Loucy (cell line): ENCODE data around the gene FRMD1.

ENCODE experiments used
- H2AFZ ChIP-seq: fragments of 200-600 bp; sonication (generic); 2 replicates; pipeline ENCODE4 v1.6.0; 2016; ENCODE audit warnings: antibody characterized with exemption, mild to moderate bottlenecking, low read length, moderate library complexity
- H3F3A ChIP-seq: fragments of 200-600 bp; 2 replicates; pipeline ENCODE4 v1.6.0; 2016; ENCODE audit warnings: antibody characterized with exemption, low read depth, mild to moderate bottlenecking
- H3K27me3 ChIP-seq: fragments of 200-600 bp; sonication (generic); 2 replicates; pipeline ENCODE4 v1.6.1; 2014; ENCODE audit warnings: low read length, mild to moderate bottlenecking; ENCODE audit not compliant: insufficient read depth, poor library complexity, severe bottlenecking
- H3K36me3 ChIP-seq: fragments of 200-600 bp; sonication (generic); 2 replicates; pipeline ENCODE4 v1.6.1; 2016; ENCODE audit warnings: low read length; ENCODE audit not compliant: insufficient read depth
- H3K4me1 ChIP-seq: fragments of 200-600 bp; sonication (generic); 2 replicates; pipeline ENCODE4 v1.5.1; 2014; ENCODE audit warnings: low read length, mild to moderate bottlenecking; ENCODE audit not compliant: insufficient read depth, poor library complexity, severe bottlenecking
- H3K4me2 ChIP-seq: fragments of 200-600 bp; sonication (generic); 2 replicates; pipeline ENCODE4 v1.6.0; 2014; ENCODE audit warnings: antibody characterized with exemption, low read length, low read depth, mild to moderate bottlenecking; ENCODE audit not compliant: poor library complexity, severe bottlenecking
- H3K4me3 ChIP-seq: fragments of 200-600 bp; sonication (generic); 2 replicates; pipeline ENCODE4 v1.5.1; 2014; ENCODE audit warnings: low read length, mild to moderate bottlenecking, mixed read lengths; ENCODE audit not compliant: poor library complexity, severe bottlenecking
- H3K79me2 ChIP-seq: fragments of 200-600 bp; sonication (generic); 2 replicates; pipeline ENCODE4 v1.6.1; 2014; ENCODE audit warnings: low read length; ENCODE audit not compliant: insufficient read depth
- H3K9ac ChIP-seq: fragments of 200-600 bp; sonication (generic); 2 replicates; pipeline ENCODE4 v1.6.0; 2014; ENCODE audit warnings: mild to moderate bottlenecking, low read depth, low read length, moderate library complexity; ENCODE audit not compliant: poor library complexity, severe bottlenecking
- H3K9me2 ChIP-seq: fragments of 200-600 bp; sonication (generic); replicated peaks from 2 replicates; pipeline ENCODE4 v1.6.1; 2016; ENCODE audit warnings: low read depth, low read length, mixed read lengths
- H3K9me3 ChIP-seq: fragments of 200-600 bp; sonication (generic); 2 replicates; pipeline ENCODE4 v1.6.1; 2014; ENCODE audit warnings: mild to moderate bottlenecking, antibody characterized with exemption, low read length, low read depth; ENCODE audit not compliant: insufficient read depth
- H4K20me1 ChIP-seq: fragments of 200-600 bp; sonication (generic); 2 replicates; pipeline ENCODE4 v1.6.0; 2014; ENCODE audit warnings: antibody characterized with exemption, low read length, mild to moderate bottlenecking; ENCODE audit not compliant: insufficient read depth, poor library complexity, severe bottlenecking
- EZH2phosphoT487 ChIP-seq: fragments of 200-600 bp; IDR thresholded peaks from 2 replicates; pipeline ENCODE4 v1.6.1; 2018; ENCODE audit warnings: antibody characterized with exemption, mild to moderate bottlenecking, moderate library complexity, borderline replicate concordance
- TF ChIP-seq, protein P1 (sequence below): fragments of 200-600 bp; sonication (generic); conservative IDR thresholded peaks from 2 replicates; pipeline ENCODE4 v1.5.1; 2014; ENCODE audit warnings: mild to moderate bottlenecking, antibody characterized with exemption, low read length

Gene FRMD1

DNA sequence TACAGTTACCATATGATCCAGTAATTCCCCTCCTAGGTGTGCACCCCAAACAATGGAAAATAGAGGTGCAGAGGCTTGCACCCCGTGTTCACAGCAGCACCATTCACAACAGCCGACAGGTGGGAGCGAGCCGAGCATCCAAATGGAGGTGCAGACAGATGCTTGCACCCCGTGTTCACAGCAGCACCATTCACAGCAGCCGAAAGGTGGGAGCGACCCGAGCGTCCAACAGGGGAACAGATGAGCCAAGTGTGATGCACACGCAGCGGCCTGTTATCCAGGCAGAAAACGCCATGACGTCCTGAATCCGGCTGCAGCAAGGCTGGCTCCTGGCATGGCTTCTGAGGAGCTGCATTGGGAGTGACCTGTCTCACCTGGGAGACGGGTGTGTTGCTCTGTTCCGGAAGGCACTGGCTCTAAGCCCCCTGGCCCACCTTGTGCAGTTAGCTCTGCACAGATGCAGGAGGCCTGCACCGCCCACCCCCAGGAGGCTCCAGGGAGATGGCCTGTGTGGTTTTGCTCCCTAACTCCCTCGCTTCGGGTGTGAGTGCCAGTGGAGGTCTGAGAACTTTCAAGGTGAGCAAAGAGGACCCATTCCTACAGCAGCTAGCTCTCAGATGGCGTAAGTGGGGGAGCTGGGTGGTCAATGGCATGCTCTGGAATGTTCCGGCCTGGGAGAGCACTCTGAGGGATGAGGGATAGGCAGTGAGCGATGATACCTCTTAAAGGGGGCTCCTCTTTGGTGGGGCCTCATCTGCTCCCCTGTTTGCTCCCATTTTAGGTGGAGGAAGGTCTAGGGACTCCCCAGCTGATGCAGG lies 47.8 kb upstream of the FRMD1 start:
- Histone ChIP-seq H3K4me1 (no peaks in the 10 kb centered on the region), H3K9me3 (peaks cover 9% of the 10 kb centered on the region; the same call in 1 of the 2 replicates), H3K4me3 (no peak overlapping the region), H3K9me2 (no peaks in the 10 kb centered on the region), H3K27me3 (no peaks in the 10 kb centered on the region), H3K9ac (no peak overlapping the region), H3F3A (no peaks in the 10 kb centered on the region), H3K4me2 (no peak overlapping the region), H3K79me2 (no peaks in the 10 kb centered on the region), H3K36me3 (no peaks in the 10 kb centered on the region), H4K20me1 (no peaks in the 10 kb centered on the region), H2AFZ (no peak overlapping the region)
- no peak for TF ChIP-seq EZH2phosphoT487
- TF ChIP-seq, protein P1, sequence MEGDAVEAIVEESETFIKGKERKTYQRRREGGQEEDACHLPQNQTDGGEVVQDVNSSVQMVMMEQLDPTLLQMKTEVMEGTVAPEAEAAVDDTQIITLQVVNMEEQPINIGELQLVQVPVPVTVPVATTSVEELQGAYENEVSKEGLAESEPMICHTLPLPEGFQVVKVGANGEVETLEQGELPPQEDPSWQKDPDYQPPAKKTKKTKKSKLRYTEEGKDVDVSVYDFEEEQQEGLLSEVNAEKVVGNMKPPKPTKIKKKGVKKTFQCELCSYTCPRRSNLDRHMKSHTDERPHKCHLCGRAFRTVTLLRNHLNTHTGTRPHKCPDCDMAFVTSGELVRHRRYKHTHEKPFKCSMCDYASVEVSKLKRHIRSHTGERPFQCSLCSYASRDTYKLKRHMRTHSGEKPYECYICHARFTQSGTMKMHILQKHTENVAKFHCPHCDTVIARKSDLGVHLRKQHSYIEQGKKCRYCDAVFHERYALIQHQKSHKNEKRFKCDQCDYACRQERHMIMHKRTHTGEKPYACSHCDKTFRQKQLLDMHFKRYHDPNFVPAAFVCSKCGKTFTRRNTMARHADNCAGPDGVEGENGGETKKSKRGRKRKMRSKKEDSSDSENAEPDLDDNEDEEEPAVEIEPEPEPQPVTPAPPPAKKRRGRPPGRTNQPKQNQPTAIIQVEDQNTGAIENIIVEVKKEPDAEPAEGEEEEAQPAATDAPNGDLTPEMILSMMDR: no peak

DNA sequence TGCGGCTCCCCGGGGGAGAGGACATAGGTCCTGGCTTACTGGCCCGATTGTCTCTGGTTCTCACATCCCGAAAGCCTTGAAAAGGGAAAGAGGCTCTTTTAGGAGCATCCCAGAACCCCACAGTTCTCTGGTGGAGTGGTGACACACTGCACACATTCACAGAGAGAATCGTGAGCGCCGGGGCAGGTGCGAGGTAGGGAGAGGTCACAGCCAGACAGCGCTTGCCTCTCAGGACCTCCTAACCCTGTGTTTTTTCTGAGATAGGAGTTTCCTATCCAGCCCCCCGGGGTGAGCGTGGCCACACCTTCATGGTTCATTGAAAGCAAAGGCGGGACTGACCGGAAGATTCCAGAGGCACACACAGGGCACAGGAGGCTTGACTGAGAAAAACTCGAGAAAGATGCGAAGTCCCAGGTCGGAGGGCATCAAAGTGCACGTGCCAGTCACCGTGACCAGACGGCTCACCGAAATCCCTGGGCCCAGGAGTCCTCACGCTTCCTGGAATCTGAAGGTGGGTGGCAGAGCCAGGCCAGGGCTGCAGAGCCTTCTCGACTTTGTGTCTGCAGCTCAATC lies 46.5 kb upstream of the FRMD1 start:
- Histone ChIP-seq H3F3A (no peaks in the 10 kb centered on the region), H3K27me3 (no peaks in the 10 kb centered on the region), H3K4me1 (no peaks in the 10 kb centered on the region), H3K4me2 (no peak overlapping the region), H3K79me2 (no peaks in the 10 kb centered on the region), H2AFZ (no peak overlapping the region), H3K36me3 (no peaks in the 10 kb centered on the region), H3K9ac (no peak overlapping the region), H3K4me3 (no peak overlapping the region), H3K9me3 (peaks cover 13% of the 10 kb centered on the region; the same call in 1 of the 2 replicates), H3K9me2 (no peaks in the 10 kb centered on the region), H4K20me1 (no peaks in the 10 kb centered on the region)
- TF ChIP-seq EZH2phosphoT487: no peak
- TF ChIP-seq, protein P1: no peak

DNA sequence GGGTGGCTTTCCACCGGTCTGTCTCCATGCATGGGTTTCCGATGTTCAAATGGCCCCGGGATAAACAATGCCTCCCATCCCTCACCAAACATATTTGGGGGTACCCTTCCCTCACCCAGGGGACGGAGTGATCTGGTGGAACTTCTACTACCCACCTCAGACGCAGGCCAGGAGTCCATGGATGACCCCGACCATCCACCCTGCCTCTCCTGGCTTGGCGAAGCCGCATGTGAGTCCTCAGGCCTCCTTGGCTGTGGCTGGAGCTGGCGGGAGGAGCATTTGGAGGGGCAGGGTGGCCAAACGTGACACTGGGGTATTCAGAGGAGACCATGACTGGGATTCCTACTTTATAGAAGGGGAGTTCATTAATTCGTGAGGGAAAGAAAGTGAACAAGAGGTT lies 45.9 kb upstream of the FRMD1 start:
- H4K20me1 ChIP-seq: no peaks in the 10 kb centered on the region
- no peak overlapping the region for H2AFZ ChIP-seq
- H3K4me1 ChIP-seq: no peaks in the 10 kb centered on the region
- no peaks in the 10 kb centered on the region for H3K79me2 ChIP-seq
- H3K36me3 ChIP-seq: no peaks in the 10 kb centered on the region
- TF ChIP-seq, protein P1: no peak
- no peak for TF ChIP-seq EZH2phosphoT487
- H3K27me3 ChIP-seq: no peaks in the 10 kb centered on the region
- H3K4me2 ChIP-seq: no peak overlapping the region
- peaks cover 15% of the 10 kb centered on the region; the same call in 1 of the 2 replicates for H3K9me3 ChIP-seq
- H3K9ac ChIP-seq: no peak overlapping the region
- H3K4me3 ChIP-seq: no peak overlapping the region
- H3K9me2 ChIP-seq: no peaks in the 10 kb centered on the region
- no peaks in the 10 kb centered on the region for H3F3A ChIP-seq
